HepG2 (cell line): ENCODE measurements around the gene COL5A2. TPM values are rescaled to one million over a fixed set of nuclear protein-coding genes. Genes with fewer than 3 reads are reported as not detected.

Experiments
- ATAC-seq: fragments of 200-7000 bp; cut with Tn5 transposase; 3 replicates; pipeline ENCODE4 v1.9.1; 2020; ENCODE audit warnings: mild to moderate bottlenecking, moderate library complexity
- BruUV-seq: library from RNA; stranded (reverse); fragments of 400-500 nt; replicated peaks from 2 replicates; lab custom pipeline; 2021; lab: Mats Ljungman, UMichigan
- CTCF ChIA-PET: fragments of 300-600 bp; formaldehyde crosslinking; extraction: SDS; loops from one replicate; lab custom pipeline; 2021; ENCODE audit warnings: low total read pairs, inconsistent platforms, low intra/inter-chr PET ratio; lab: Yijun Ruan, JAX
- POLR2A ChIA-PET: fragments of 350-600 bp; sonication (Branson Sonifier 250); formaldehyde crosslinking; loops from one replicate; lab custom pipeline; 2020; ENCODE audit warnings: antibody characterized with exemption, inconsistent platforms; lab: Yijun Ruan, JAX
- DNase-seq: peaks from one replicate; pipeline ENCODE4 v3.0.0-alpha.2; 2015; ENCODE audit warnings: low spot score
- FAIRE-seq: peaks from 3 replicates; lab custom pipeline; 2011; peaks lifted over from hg19 to GRCh38; lab: Jason Lieb, UNC
- H2AFZ ChIP-seq: one replicate; pipeline ENCODE4 v1.6.1; 2011; ENCODE audit warnings: low read length, inconsistent platforms
- H3K27ac ChIP-seq: fragments of 300-600 bp; 3 replicates; pipeline ENCODE4 v1.8.0; 2011; ENCODE audit warnings: mixed run types, mild to moderate bottlenecking, mixed read lengths, low read length, inconsistent platforms; ENCODE audit not compliant: insufficient read depth; ENCODE audit errors: extremely low read length
- H3K27me3 ChIP-seq, 2 experiments: fragments of 200-600 bp in 1 of 2; 2 replicates in 1 of 2; 3 replicates in 1 of 2; pipeline versions ENCODE4 v1.6.0 to v1.8.0; 2011; ENCODE audit warnings: low read length in 2 of 2, mild to moderate bottlenecking in 2 of 2, moderate library complexity in 2 of 2, inconsistent platforms in 1 of 2; ENCODE audit not compliant: insufficient read depth in 2 of 2, control insufficient read depth in 1 of 2
- H3K36me3 ChIP-seq, 2 experiments: fragments of 200-600 bp in 1 of 2; replicated peaks in 1 of 2; 2 replicates in 1 of 2; 3 replicates in 1 of 2; pipeline versions ENCODE4 v1.5.1 to v1.8.0; 2011; ENCODE audit warnings: low read length in 2 of 2, inconsistent platforms in 1 of 2; ENCODE audit not compliant: insufficient read depth in 2 of 2, control insufficient read depth in 1 of 2
- H3K4me1 ChIP-seq: 2 replicates; pipeline ENCODE4 v1.5.1; 2012; ENCODE audit warnings: low read length, inconsistent platforms; ENCODE audit not compliant: insufficient read depth
- H3K4me2 ChIP-seq: 2 replicates; pipeline ENCODE4 v1.6.0; 2011; ENCODE audit warnings: low read depth, low read length, inconsistent platforms
- H3K4me3 ChIP-seq, 3 experiments: fragments of 200-600 bp in 1 of 3; sonication (generic), shearing (Covaris generic) in 1 of 3; replicated peaks in 1 of 3; 2 replicates each; pipeline ENCODE4 v1.5.1; 2011 to 2016; ENCODE audit warnings: low read length in 3 of 3, inconsistent platforms in 2 of 3, low read depth in 2 of 3, mild to moderate bottlenecking in 2 of 3, control low read depth in 1 of 3, mixed read lengths in 1 of 3; ENCODE audit not compliant: insufficient read depth in 1 of 3
- H3K79me2 ChIP-seq: one replicate; pipeline ENCODE4 v1.6.1; 2011; ENCODE audit warnings: low read length, inconsistent platforms; ENCODE audit not compliant: insufficient read depth
- H3K9ac ChIP-seq: 2 replicates; pipeline ENCODE4 v1.6.0; 2011; ENCODE audit warnings: mild to moderate bottlenecking, low read depth, low read length, inconsistent platforms; ENCODE audit not compliant: insufficient read depth
- H3K9me3 ChIP-seq: 2 replicates; pipeline ENCODE4 v1.5.1; 2012; ENCODE audit warnings: mild to moderate bottlenecking, low read length
- H4K20me1 ChIP-seq: 2 replicates; pipeline ENCODE4 v1.6.0; 2011; ENCODE audit warnings: inconsistent platforms, mild to moderate bottlenecking, low read length, moderate library complexity; ENCODE audit not compliant: insufficient read depth
- ARID4A ChIP-seq: sonication (generic); formaldehyde crosslinking; IDR thresholded peaks from 2 replicates; pipeline ENCODE4 v1.5.0; 2020; ENCODE audit warnings: mild to moderate bottlenecking, missing genetic modification reagents, borderline replicate concordance
- KLF6 ChIP-seq: IDR thresholded peaks from 2 replicates; pipeline ENCODE4 v1.8.0; 2016; ENCODE audit warnings: missing biosample characterization, missing genetic modification reagents
- RFX5 ChIP-seq: IDR thresholded peaks from 2 replicates; pipeline ENCODE4 v1.6.1; 2011; ENCODE audit warnings: low read depth, low read length, improper control_type of control experiment
- ZNF557 ChIP-seq: sonication (generic); formaldehyde crosslinking; IDR thresholded peaks from 2 replicates; pipeline ENCODE4 v1.4.0; 2020; ENCODE audit warnings: missing genetic modification reagents
- WGBS: methylation state at CpG from one replicate; pipeline ENCODE4 v1.1.6; 2017; ENCODE audit warnings: low lambda C conversion rate; 5-methylcytosine and 5-hydroxymethylcytosine counted together
- in situ Hi-C: cut with HindIII; loops from 2 replicates; pipeline ENCODE4 v1.10.0; 2017; ENCODE audit warnings: low pct_unique_long_range_greater_than_20kb; ENCODE audit not compliant: extremely low pct_ligation_motif_present
- intact Hi-C: fragments of 100-400 bp; cut with micrococcal nuclease; formaldehyde crosslinking; loops from one replicate; pipeline ENCODE4 v1.10.0; 2022; ENCODE audit not compliant: unreplicated experiment
- polyA plus RNA-seq, 8 experiments: library from polyadenylated mRNA; depleted of rRNA in 3 of 8; stranded (reverse) in 7 of 8; unstranded in 1 of 8; fragments of >200 nt; fragmentation: Illumina TruSeq in 4 of 8; extraction: Trizol in 4 of 8; gene quantifications; 2 replicates each; pipeline versions ENCODE4 v1.2.1 to v1.2.3, GENCODE V29; 2011 to 2016; ENCODE audit warnings: low read depth in 4 of 8, missing spikeins in 1 of 8, mixed read lengths in 1 of 8; ENCODE audit not compliant: insufficient read depth in 1 of 8
- total RNA-seq, 5 experiments: library from RNA; depleted of rRNA; stranded (reverse); fragments of >200 nt; fragmentation: Illumina TruSeq; extraction: Trizol; gene quantifications; 2 replicates each; pipeline ENCODE4 v1.2.3, GENCODE V29; 2016; ENCODE audit warnings: low read depth in 1 of 5

COL5A2 gene
- total and polyA plus RNA-seq, 2 of the 13 experiments (the other 11 are each of a cell fraction or from before 2014, with no cell fraction given) = 0.83 to 1.5 TPM

- ChIA-PET POLR2A (no interaction called here), CTCF (no interaction called here)
- H3K36me3 ChIP-seq = no peaks in the 10 kb centered on the region
- no peak overlapping the region for H3K9ac ChIP-seq
- intact Hi-C loops (no loop called here), in situ Hi-C loops (no loop called here)
- no peaks in the 10 kb centered on the region for H3K9me3 ChIP-seq
- no peaks in the 10 kb centered on the region for H3K4me1 ChIP-seq
- no peak overlapping the region for H2AFZ ChIP-seq
- no peaks in the 10 kb centered on the region for H4K20me1 ChIP-seq
- no peak overlapping the region for H3K4me3 ChIP-seq
- 37% methylated on average over 6 of the region's 6 CpGs for WGBS
- no peak for DNase-seq
- H3K27ac ChIP-seq = no peak overlapping the region
- ATAC-seq = no peak
- no peak for FAIRE-seq
- TF ChIP-seq RFX5 = no peak
- TF ChIP-seq ZNF557 = no peak
- TF ChIP-seq ARID4A (CRISPR knock-in tag) = no peak
- TF ChIP-seq KLF6 (CRISPR knock-in tag) = no peak
- H3K27me3 ChIP-seq = no peaks in the 10 kb centered on the region
- BruUV-seq = no TSS peak
- H3K4me2 ChIP-seq = no peak overlapping the region
- H3K79me2 ChIP-seq = no peaks in the 10 kb centered on the region
These were observed 169.0 kb downstream of the COL5A2 start for GRCh38 chr2:189010536-189010935.
